GM12878 (cell line): Measurements from ENCODE around the gene SHISA9. TPM values are rescaled to one million over a fixed set of nuclear protein-coding genes. Genes with fewer than 3 reads are reported as not detected.

Source experiments
- ATAC-seq: fragments of 200-7000 bp; cut with Tn5 transposase; 3 replicates; pipeline ENCODE4 v1.9.1; 2020; ENCODE audit warnings: mild to moderate bottlenecking, moderate library complexity
- BruUV-seq: library from RNA; stranded (reverse); fragments of 400-500 nt; replicated peaks from 2 replicates; lab custom pipeline; 2021; lab: Mats Ljungman, UMichigan
- CTCF ChIA-PET: fragments of 300-600 bp; sonication (Branson Sonifier 250); formaldehyde crosslinking; extraction: SDS; loops from one replicate; lab custom pipeline; 2021; ENCODE audit warnings: inconsistent platforms; lab: Yijun Ruan, JAX
- POLR2A ChIA-PET: fragments of 350-600 bp; formaldehyde crosslinking; extraction: SDS; loops from one replicate; lab custom pipeline; 2021; ENCODE audit warnings: inconsistent platforms; lab: Charles Lee
- RAD21 ChIA-PET: fragments of 300-600 bp; sonication (Branson Sonifier 250); formaldehyde crosslinking; loops from one replicate; lab custom pipeline; 2023; ENCODE audit warnings: antibody characterized with exemption; ENCODE audit not compliant: unreplicated experiment; lab: Charles Lee
- SMC1A ChIA-PET: fragments of 300-600 bp; sonication (Branson Sonifier 250); formaldehyde crosslinking; loops from one replicate; lab custom pipeline; 2023; ENCODE audit not compliant: unreplicated experiment, uncharacterized antibody; lab: Charles Lee
- DNase-seq: peaks from one replicate; pipeline ENCODE4 v3.0.0-alpha.2; 2011; ENCODE audit warnings: low read depth, low spot score
- FAIRE-seq: peaks from 3 replicates; lab custom pipeline; 2011; peaks lifted over from hg19 to GRCh38; lab: Jason Lieb, UNC
- H2AFZ ChIP-seq: 2 replicates; pipeline ENCODE4 v1.6.0; 2011; ENCODE audit warnings: low read depth, low read length, control low read depth; ENCODE audit not compliant: control insufficient read depth
- H3K27ac ChIP-seq: 2 replicates; pipeline ENCODE4 v1.5.1; 2011; ENCODE audit warnings: control low read depth; ENCODE audit not compliant: control insufficient read depth, insufficient read depth
- H3K27me3 ChIP-seq, 2 experiments: replicated peaks in 1 of 2; 2 replicates each; pipeline versions ENCODE4 v1.6.0 to v1.6.1; 2011; ENCODE audit warnings: low read length in 1 of 2; ENCODE audit not compliant: control insufficient read depth in 2 of 2, insufficient read depth in 2 of 2
- H3K36me3 ChIP-seq, 2 experiments: 2 replicates each; pipeline ENCODE4 v1.5.1; 2011; ENCODE audit warnings: low read length in 1 of 2; ENCODE audit not compliant: control insufficient read depth in 2 of 2, insufficient read depth in 2 of 2
- H3K4me1 ChIP-seq: 2 replicates; pipeline ENCODE4 v1.6.1; 2011; ENCODE audit warnings: mild to moderate bottlenecking, low read length, moderate library complexity, mixed read lengths; ENCODE audit not compliant: control insufficient read depth, insufficient read depth
- H3K4me2 ChIP-seq: 2 replicates; pipeline ENCODE4 v1.6.0; 2011; ENCODE audit warnings: control low read depth; ENCODE audit not compliant: control insufficient read depth, insufficient read depth
- H3K4me3 ChIP-seq: fragments of 200-600 bp; sonication (generic); 2 replicates; pipeline ENCODE4 v1.5.1; 2016
- H3K79me2 ChIP-seq: 2 replicates; pipeline ENCODE4 v1.6.0; 2011; ENCODE audit warnings: low read length; ENCODE audit not compliant: control insufficient read depth, insufficient read depth
- H3K9ac ChIP-seq: 2 replicates; pipeline ENCODE4 v1.8.0; 2011; ENCODE audit warnings: low read length, control low read depth, mixed read lengths; ENCODE audit not compliant: control insufficient read depth, insufficient read depth
- H3K9me3 ChIP-seq: replicated peaks from 3 replicates; pipeline ENCODE4 v1.5.1; 2011; ENCODE audit warnings: mild to moderate bottlenecking, low read length; ENCODE audit not compliant: control insufficient read depth, insufficient read depth
- H4K20me1 ChIP-seq: 2 replicates; pipeline ENCODE4 v1.6.0; 2011; ENCODE audit not compliant: control insufficient read depth, insufficient read depth
- CHD1 ChIP-seq: IDR thresholded peaks from 2 replicates; pipeline ENCODE4 v1.6.1; 2012; ENCODE audit warnings: low read depth, low read length, improper control_type of control experiment
- CREM ChIP-seq: IDR thresholded peaks from 2 replicates; pipeline ENCODE4 v1.6.1; 2014; ENCODE audit warnings: antibody characterized with exemption, low read depth
- E4F1 ChIP-seq: fragments of 450-650 bp; IDR thresholded peaks from 2 replicates; pipeline ENCODE4 v1.6.1; 2018; ENCODE audit warnings: borderline replicate concordance, mild to moderate bottlenecking; ENCODE audit not compliant: partially characterized antibody
- FOXM1 ChIP-seq: IDR thresholded peaks from 2 replicates; pipeline ENCODE4 v1.6.1; 2012; ENCODE audit warnings: low read depth, mild to moderate bottlenecking, inconsistent platforms, low read length, moderate library complexity
- MAX ChIP-seq: IDR thresholded peaks from 2 replicates; pipeline ENCODE4 v1.6.1; 2012; ENCODE audit warnings: low read depth, low read length, improper control_type of control experiment
- MEF2B ChIP-seq: fragments of 450-650 bp; IDR thresholded peaks from 2 replicates; pipeline ENCODE4 v1.6.1; 2018; ENCODE audit warnings: mild to moderate bottlenecking, moderate library complexity; ENCODE audit not compliant: partially characterized antibody, poor library complexity, severe bottlenecking
- NKRF ChIP-seq: fragments of 450-650 bp; conservative IDR thresholded peaks from 2 replicates; pipeline ENCODE4 v1.6.1; 2017; ENCODE audit warnings: mild to moderate bottlenecking, moderate library complexity
- TCF7 ChIP-seq: IDR thresholded peaks from 2 replicates; pipeline ENCODE4 v1.6.1; 2014; ENCODE audit warnings: antibody characterized with exemption, borderline replicate concordance
- WGBS: methylation state at CpG from one replicate; pipeline ENCODE4 v1.1.6; 2016; ENCODE audit warnings: low lambda C conversion rate; ENCODE audit not compliant: insufficient replicate concordance, insufficient coverage; ENCODE audit errors: missing lambda C conversion rate; 5-methylcytosine and 5-hydroxymethylcytosine counted together
- in situ Hi-C: fragments of 300-500 bp; cut with MboI; formaldehyde crosslinking; loops from 9 replicates; pipeline ENCODE4 v1.14.3; 2018; ENCODE audit warnings: mixed read lengths
- intact Hi-C: fragments of 100-400 bp; cut with micrococcal nuclease; formaldehyde crosslinking; loops from one replicate; pipeline ENCODE4 v1.14.2; 2022; ENCODE audit not compliant: unreplicated experiment
- polyA plus RNA-seq, 11 experiments: library from polyadenylated mRNA; depleted of rRNA in 4 of 11; unstranded in 6 of 11; stranded (reverse) in 5 of 11; fragments of >200 nt; fragmentation: Nextera tagmentation in 4 of 11; fragmentation: Illumina TruSeq in 1 of 11; extraction: Ambion mirVana in 4 of 11; extraction: Trizol in 1 of 11; gene quantifications; 1 replicate in 1 of 11; 2 replicates in 10 of 11; pipeline versions ENCODE4 v1.2.1 to v1.2.3, GENCODE V29; 2011 to 2016; ENCODE audit warnings: inconsistent platforms in 2 of 11, missing spikeins in 2 of 11, low read depth in 1 of 11
- total RNA-seq, 4 experiments: library from RNA; depleted of rRNA in 3 of 4; stranded (reverse); fragments of >200 nt in 3 of 4; fragmentation: Illumina TruSeq in 1 of 4; extraction: Trizol in 1 of 4; gene quantifications; 2 replicates each; pipeline versions ENCODE4 v1.2.1 to v1.2.3, GENCODE V29; 2013 to 2021

SHISA9 gene
- total and polyA plus RNA-seq, 10 of the 15 experiments (the other 5 are each of a cell fraction or from before 2014, with no cell fraction given), result 0.03 to 25.5 (median 0.07) TPM

GRCh38 chr16:12944300-12944699, 42.9 kb downstream of the SHISA9 start:
- POLR2A ChIA-PET, result no interaction called here
- no peak for ATAC-seq
- CTCF ChIA-PET, result no interaction called here

More at GRCh38 chr16:12944300-12944699, 42.9 kb downstream of the SHISA9 start:
- Histone ChIP-seq H3K9me3 (no peaks in the 10 kb centered on the region), H4K20me1 (no peaks in the 10 kb centered on the region), H3K36me3 (no peaks in the 10 kb centered on the region), H3K4me1 (no peaks in the 10 kb centered on the region), H3K27me3 (no peaks in the 10 kb centered on the region), H3K4me3 (no peak overlapping the region), H3K79me2 (no peaks in the 10 kb centered on the region), H3K27ac (no peak overlapping the region), H3K9ac (no peak overlapping the region), H3K4me2 (no peak overlapping the region), H2AFZ (no peak overlapping the region)
- RAD21 ChIA-PET, result no interaction called here
- intact Hi-C loops (no loop called here), in situ Hi-C loops (no loop called here)
- WGBS, result 52% methylated on average over 3 of the region's 3 CpGs
- TF ChIP-seq MEF2B, result no peak
- no peak for TF ChIP-seq FOXM1
- no peak for TF ChIP-seq CHD1
- no peak for TF ChIP-seq E4F1
- no peak for TF ChIP-seq NKRF
- TF ChIP-seq MAX, result no peak
- no peak for TF ChIP-seq TCF7
- TF ChIP-seq CREM, result no peak
- DNase-seq (no peak), FAIRE-seq (no peak)
- SMC1A ChIA-PET, result no interaction called here
- BruUV-seq, result no TSS peak
